A172 (cell line): ENCODE data around the gene ATF4. TPM values are rescaled to one million over a fixed set of nuclear protein-coding genes. Genes with fewer than 3 reads are reported as not detected.

Source experiments
- DNase-seq: peaks from one replicate; pipeline ENCODE4 v3.0.0-alpha.2; 2015; ENCODE audit warnings: low spot score
- total RNA-seq: library from RNA; depleted of rRNA; stranded (reverse); fragments of >200 nt; shearing (Covaris generic); gene quantifications from 2 replicates; pipeline ENCODE4 v1.2.3, GENCODE V29; 2014

Gene ATF4
- total RNA-seq, 1 experiment from 2014 or later, result 114 TPM

- DNase-seq, result no peak
Measured at GRCh38 chr22:39528080-39528661, 7.8 kb downstream of the ATF4 start.

GRCh38 chr22:39528681-39529486 is 8.5 kb downstream of the ATF4 start:
- peak; percentile 65 for DNase-seq

DNA sequence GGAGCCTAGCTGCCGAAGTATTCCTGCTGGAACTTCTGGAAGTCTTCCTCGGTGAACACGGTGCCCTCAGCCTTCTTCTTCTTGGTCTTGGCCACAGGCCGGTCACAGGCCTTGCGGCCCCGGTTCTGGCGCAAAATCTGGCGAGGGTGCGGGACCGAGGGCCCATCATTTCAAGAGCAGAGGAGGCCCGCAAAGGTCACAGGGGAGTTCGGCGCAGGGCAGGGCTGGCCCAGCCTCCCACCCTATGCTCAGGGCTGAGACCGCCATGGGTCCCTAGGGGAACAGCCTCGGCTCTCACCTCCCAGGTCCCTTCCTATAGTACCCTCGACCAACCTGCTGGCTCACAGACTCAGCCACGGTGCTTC is 9.1 kb downstream of the ATF4 start:
- no peak for DNase-seq

- no peak for DNase-seq
Measured at GRCh38 chr22:39530116-39530515, 9.8 kb downstream of the ATF4 start.

DNA sequence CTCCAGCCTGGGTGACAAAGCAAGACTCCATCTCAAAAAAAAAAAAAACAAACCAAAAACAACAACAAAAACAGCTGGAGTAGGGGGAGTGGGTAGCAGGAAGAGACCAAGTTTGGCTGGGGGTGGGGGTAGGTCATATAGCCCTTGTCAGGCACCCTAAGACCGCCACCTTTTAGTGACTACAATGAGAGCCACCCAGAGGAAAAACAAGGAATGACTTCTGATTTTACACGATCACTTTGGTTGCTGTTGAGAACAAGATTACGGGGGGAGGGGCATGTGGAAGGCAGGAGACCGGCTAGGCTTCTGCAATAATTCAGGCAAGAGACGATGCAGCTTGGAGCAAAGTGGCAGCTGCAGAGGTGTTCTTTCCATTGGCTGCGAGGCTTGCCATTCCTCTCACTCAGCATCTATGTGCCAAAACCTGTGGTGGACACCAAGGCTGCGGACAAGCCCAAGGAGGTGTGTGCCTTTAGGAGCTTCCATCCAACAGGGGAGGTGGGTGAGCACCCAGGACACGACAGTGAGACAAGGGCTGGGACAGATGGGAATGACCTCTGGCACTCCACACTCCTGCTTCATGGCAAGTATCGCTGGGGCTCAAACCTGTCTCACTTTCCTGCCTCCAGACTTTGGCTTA is 10.4 kb downstream of the ATF4 start:
- no peak for DNase-seq

DNA sequence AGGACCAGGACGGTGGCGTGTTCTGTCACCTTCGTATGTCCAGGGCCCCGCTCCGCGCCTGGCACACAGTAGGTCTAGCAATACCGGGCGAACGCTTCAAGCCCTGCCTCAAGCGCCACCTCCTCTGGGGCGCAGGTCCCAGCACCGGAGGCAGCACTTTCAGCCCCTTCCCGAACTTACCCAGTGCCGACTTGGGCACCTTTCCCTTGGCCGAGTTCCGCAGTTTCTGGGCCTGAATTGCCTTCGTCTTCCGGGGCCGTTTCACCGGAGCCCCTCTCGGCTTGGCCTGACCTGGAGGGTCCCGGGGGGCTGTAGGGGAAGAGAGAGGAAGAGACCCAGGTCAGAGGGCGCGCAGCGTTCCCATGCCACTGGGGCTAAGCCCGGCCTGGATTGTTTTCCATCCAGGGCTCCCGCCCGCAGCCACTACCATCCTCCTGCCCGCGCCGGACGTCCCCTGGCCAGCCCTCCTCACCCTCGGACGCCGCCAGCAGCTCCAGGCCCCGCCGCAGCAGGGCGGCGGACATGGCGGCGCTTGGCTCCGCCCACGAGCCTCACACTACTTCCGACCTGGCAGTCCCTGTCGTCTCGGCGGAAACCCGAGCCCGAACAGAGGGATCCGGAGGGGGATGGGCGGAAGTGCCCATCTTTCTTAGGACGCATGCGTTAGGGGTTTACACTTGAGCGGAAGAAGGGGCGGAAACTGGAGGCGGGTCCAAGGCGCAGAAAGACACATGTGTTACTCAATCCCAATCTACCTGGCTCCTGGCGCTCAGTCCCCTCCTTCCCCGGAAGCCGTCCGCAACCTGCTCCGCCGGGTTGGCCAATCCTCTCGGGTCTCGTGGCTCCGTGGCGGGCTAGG is 12.1 kb downstream of the ATF4 start, which contains the start of gene RPS19BP1:
Gene RPS19BP1, minus strand, starts transcription at position 534 of the 859 bp plus-strand sequence. Its CDS starts 10 bp downstream, at position 524.
- peak; percentile 98 for DNase-seq

DNA sequence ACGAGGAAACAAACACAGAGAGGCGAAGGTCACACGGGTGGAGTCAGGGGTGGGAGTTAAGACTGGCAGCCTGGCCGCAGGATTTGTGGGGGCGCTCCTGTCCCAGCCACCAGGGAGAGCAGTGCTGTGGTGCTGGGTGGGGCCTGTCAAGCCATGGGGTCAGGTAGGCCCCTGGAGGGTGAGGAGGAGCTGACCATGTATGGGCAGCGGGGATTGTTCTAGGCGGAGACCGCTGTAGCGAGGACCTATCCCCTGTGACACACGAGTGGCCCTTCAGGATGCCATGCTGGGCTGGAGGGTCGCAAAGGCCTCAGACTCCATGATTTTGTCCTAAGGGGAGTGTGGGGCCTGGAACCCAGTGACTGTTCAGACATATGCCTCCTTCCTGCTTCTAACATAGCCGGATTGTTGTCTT is 13.7 kb downstream of the ATF4 start:
- no peak for DNase-seq

GRCh38 chr22:39534591-39535356 is 14.4 kb downstream of the ATF4 start:
- DNase-seq, result no peak

DNA sequence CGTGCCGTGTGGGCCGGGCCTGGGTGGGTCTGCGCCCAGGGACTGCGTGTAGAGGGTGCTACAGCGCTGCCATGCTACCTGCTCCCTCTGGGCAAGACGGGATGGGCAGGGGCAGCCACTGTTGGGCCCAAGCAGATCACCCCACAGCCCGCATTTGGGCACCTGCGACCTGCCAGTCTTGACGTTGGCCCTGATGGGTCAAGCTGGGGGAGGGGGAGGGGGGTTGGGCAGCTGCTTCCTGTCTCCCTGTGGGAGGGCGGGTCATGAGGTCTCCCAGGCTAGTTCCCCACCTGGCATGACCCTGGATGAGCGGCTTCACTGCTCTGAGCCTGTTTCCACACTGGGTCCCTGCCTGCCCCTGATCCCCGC is 15.0 kb downstream of the ATF4 start:
- no peak for DNase-seq

- DNase-seq, result no peak
Measured at GRCh38 chr22:39535831-39536449, 15.6 kb downstream of the ATF4 start.

- no peak for DNase-seq
Measured at GRCh38 chr22:39536711-39537110, 16.3 kb downstream of the ATF4 start.

DNA sequence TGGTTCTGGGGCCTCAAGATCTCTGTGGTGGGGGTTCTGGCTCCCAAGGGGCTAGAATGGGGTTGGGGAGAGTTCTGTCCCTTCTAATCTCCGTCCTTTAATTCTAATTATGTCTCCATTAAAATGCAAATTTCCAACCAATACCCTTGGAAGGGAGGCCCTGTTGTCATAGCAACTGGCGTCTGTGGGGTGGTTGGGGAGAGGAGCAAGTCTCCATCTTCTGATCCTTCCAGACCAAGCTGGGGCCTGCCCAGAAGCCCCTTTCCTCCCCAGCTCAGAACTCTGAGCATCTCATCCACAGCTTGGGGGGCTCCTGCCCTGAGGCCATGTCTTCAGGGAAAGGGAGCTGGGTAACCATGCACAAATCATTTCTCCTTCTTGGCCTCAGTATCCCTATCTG is 17.6 kb downstream of the ATF4 start:
- DNase-seq, result no peak

GRCh38 chr22:39543095-39543494 is 22.7 kb downstream of the ATF4 start:
- DNase-seq, result no peak

DNA sequence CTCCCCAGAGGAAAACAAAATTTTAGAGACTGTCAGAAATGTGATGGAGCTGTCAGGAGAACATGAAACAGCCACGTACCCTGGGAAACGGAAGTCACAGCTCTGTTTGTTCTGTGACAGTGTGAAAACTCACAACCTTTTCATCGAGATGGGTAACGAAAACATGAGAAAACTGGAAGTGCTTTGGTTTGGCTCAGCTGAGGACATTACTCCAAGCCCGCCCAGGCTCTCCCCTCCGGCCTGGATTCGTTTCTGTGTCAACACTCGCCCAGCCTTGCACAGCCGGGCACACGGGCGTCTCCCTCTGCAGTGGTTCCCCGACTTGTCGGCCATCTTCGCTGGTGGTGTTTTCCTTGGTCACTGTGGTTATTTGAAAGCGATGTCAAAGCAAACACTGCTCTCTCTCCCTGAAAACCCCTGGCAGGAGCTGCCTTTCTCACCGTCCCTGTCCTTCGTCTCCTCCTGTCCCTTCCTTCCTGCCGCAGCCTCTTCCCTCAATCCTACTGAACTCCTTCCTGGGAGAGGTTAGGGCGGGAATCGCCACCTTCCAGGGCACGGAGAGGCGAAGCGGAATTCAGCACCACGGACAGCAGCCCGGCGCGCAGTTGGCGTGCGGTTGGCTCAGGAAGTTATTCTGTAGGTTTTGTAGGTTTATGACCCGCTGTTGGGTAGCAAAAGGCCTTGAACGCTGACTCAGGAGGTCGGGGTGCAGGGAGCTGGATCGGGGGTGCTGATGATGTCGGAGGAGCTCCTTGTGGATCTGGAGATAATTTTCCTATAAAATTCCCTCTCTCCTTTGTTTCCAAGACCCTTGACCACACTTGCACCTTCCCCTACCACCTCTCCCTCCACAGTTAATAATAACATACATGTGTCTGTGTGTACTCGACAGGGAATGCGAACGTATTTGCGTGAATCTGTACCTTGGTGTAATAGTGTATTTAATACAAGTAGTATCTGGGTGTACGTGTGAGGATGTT is 25.3 kb downstream of the ATF4 start:
- no peak for DNase-seq

DNA sequence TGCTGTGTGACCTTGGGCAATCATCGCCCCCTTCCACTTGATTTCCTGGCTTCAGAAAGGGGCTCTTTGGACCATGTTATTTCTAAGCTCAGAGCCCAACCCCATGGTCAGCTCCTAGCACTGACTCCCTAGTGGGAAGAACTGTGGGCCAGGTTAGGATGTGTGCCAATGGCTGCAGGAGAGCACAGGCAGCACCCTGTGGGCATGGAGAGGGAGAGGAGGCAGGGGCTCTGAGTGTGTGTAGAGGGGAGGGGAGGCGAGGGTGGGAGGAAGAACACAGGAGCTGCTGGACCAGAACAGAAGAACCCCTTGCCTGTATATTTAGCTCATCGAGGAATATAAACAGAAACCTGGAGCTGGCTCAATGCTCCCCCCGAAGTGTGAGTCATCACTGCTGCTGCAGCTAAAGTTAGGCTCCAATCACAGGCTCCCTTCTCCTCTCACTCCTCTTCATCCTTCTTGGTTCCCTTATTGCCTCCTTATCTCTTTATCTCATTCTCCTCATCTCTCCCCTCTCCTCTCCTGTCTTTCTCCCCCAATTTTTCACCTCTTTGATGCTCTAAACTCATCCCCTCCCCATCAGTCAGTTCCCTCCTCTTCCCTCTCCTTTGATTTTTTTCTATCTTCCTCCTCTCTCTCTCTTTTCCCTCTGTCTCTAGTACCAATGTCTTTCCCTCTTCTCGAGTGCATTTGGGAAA is 26.7 kb downstream of the ATF4 start:
- peak; percentile 55 for DNase-seq

- DNase-seq, result no peak
Measured at GRCh38 chr22:39547587-39547947, 27.2 kb downstream of the ATF4 start.

- no peak for DNase-seq
Measured at GRCh38 chr22:39553429-39553828, 33.1 kb downstream of the ATF4 start.

DNA sequence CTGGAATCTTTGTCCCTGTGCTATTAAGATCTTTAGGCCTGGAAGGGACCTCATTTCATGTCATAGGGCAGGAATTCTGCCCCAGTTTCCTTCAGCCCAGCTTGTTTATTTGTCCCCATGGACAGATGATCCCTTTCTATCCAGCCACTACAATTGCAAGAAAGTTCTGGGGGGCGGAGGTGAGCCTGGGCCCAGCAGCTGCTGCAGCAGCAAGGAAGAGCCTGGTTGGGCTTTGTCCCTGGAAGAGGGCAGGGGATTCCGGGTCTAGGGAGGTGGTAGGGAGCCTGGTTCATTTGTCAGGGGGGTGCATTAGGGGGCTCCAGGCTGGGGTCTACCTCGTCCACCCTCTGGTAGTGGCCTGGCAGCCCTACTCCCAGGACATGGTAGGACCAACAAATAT is 33.8 kb downstream of the ATF4 start:
- DNase-seq, result no peak
